Osteocyte (in vitro differentiated cells): Measurements from ENCODE around the gene STX5. TPM values are rescaled to one million over a fixed set of nuclear protein-coding genes. Genes with fewer than 3 reads are reported as not detected.
"Not testable (repeated sequence)": the region's sequence is repeated elsewhere in the genome, so short reads cannot be mapped to it uniquely, and the experiment has no call there.

Source experiments
- DNase-seq: peaks from one replicate; pipeline ENCODE4 v3.0.0; 2021; ENCODE audit warnings: mixed read lengths; ENCODE audit not compliant: unreplicated experiment; ENCODE audit errors: extremely low spot score
- H3K27ac Mint-ChIP-seq: one replicate; pipeline ENCODE4 v1.8.0; 2021; ENCODE audit warnings: mild to moderate bottlenecking, mixed read lengths; ENCODE audit not compliant: unreplicated experiment
- H3K27me3 Mint-ChIP-seq: one replicate; pipeline ENCODE4 v1.8.0; 2021; ENCODE audit warnings: mixed read lengths; ENCODE audit not compliant: unreplicated experiment
- H3K36me3 Mint-ChIP-seq: one replicate; pipeline ENCODE4 v1.8.0; 2021; ENCODE audit warnings: mixed read lengths; ENCODE audit not compliant: unreplicated experiment
- H3K4me1 Mint-ChIP-seq: one replicate; pipeline ENCODE4 v1.8.0; 2021; ENCODE audit warnings: mixed read lengths; ENCODE audit not compliant: unreplicated experiment
- H3K4me3 Mint-ChIP-seq: one replicate; pipeline ENCODE4 v1.8.0; 2021; ENCODE audit warnings: mild to moderate bottlenecking, moderate library complexity, mixed read lengths; ENCODE audit not compliant: unreplicated experiment
- H3K9me3 Mint-ChIP-seq: one replicate; pipeline ENCODE4 v1.8.0; 2021; ENCODE audit warnings: mixed read lengths; ENCODE audit not compliant: unreplicated experiment
- CTCF ChIP-seq: fragments of 200-600 bp; sonication (generic); IDR thresholded peaks from 2 replicates; pipeline ENCODE4 v1.5.0; 2021; ENCODE audit warnings: antibody characterized with exemption, mild to moderate bottlenecking, moderate library complexity
- total RNA-seq: library from RNA; stranded (reverse); gene quantifications from 2 replicates; pipeline ENCODE4 v1.2.1, GENCODE V29; 2021

STX5 gene
- total RNA-seq, 1 donor from 2014 or later = 71.0 TPM

- no peak overlapping the region for H3K27ac Mint-ChIP-seq
- DNase-seq = peak; percentile 93
- H3K4me3 Mint-ChIP-seq = no peak overlapping the region
- peaks cover 5% of the 10 kb centered on the region for H3K36me3 Mint-ChIP-seq
- no peaks in the 10 kb centered on the region for H3K27me3 Mint-ChIP-seq
- H3K4me1 Mint-ChIP-seq = peaks cover 22% of the 10 kb centered on the region
- H3K9me3 Mint-ChIP-seq = no peaks in the 10 kb centered on the region
- TF ChIP-seq CTCF = no peak
Measured at GRCh38 chr11:62841361-62842170, 9.7 kb upstream of the STX5 start.

- not testable (repeated sequence) for H3K27ac Mint-ChIP-seq, H3K36me3 Mint-ChIP-seq, H3K27me3 Mint-ChIP-seq, H3K9me3 Mint-ChIP-seq, H3K4me3 Mint-ChIP-seq
- DNase-seq = peak; percentile 84
- peaks cover 22% of the 10 kb centered on the region for H3K4me1 Mint-ChIP-seq
Measured at GRCh38 chr11:62840721-62841360, 9.0 kb upstream of the STX5 start.

- peak; percentile 94 for DNase-seq
- no peak within 1 kb of the TSS for H3K27ac Mint-ChIP-seq
- H3K4me1 Mint-ChIP-seq = peaks cover 26% of the 10 kb centered on the region
- no peaks in the 10 kb centered on the region for H3K27me3 Mint-ChIP-seq
- H3K36me3 Mint-ChIP-seq = peaks cover 5% of the 10 kb centered on the region
- H3K4me3 Mint-ChIP-seq = no peak within 1 kb of the TSS
- TF ChIP-seq CTCF = no peak
- H3K9me3 Mint-ChIP-seq = no peaks in the 10 kb centered on the region
Measured at GRCh38 chr11:62839050-62839945, 7.4 kb upstream of the STX5 start, which contains the start of gene WDR74. Gene WDR74, minus strand, starts transcription at chr11:62839590. Its CDS starts 20 bp downstream, at chr11:62839570.

- Mint-ChIP-seq H3K9me3 (no peaks in the 10 kb centered on the region), H3K4me3 (no peak overlapping the region), H3K36me3 (peaks cover 8% of the 10 kb centered on the region), H3K27me3 (no peaks in the 10 kb centered on the region), H3K27ac (no peak overlapping the region), H3K4me1 (peaks cover 40% of the 10 kb centered on the region)
- no peak for TF ChIP-seq CTCF
- DNase-seq = no peak
Measured at GRCh38 chr11:62835336-62835735, 3.5 kb upstream of the STX5 start.

GRCh38 chr11:62832336-62833234, 734 bp upstream of the STX5 start, which contains the start of gene TEX54:
Gene TEX54, minus strand, starts transcription at chr11:62832841.
- H3K4me3 Mint-ChIP-seq = peak within 1 kb of the TSS; percentile 98
- no peaks in the 10 kb centered on the region for H3K27me3 Mint-ChIP-seq
- peak; percentile 82 for DNase-seq
- H3K36me3 Mint-ChIP-seq = peaks cover 12% of the 10 kb centered on the region
- H3K27ac Mint-ChIP-seq = peak within 1 kb of the TSS; percentile 100
- peaks cover 33% of the 10 kb centered on the region for H3K4me1 Mint-ChIP-seq
- no peaks in the 10 kb centered on the region for H3K9me3 Mint-ChIP-seq
- no peak for TF ChIP-seq CTCF
